Aorta (tissue), 5 donors: ENCODE results near the gene SUN5. TPM values are rescaled to one million over a fixed set of nuclear protein-coding genes. Genes with fewer than 3 reads are reported as not detected.

ENCODE experiments used
- ATAC-seq: fragments of 200-7000 bp; cut with Tn5 transposase; one replicate; pipeline ENCODE4 v1.9.1; 2022; ENCODE audit warnings: moderate library complexity; ENCODE audit not compliant: low FRiP score
- DNase-seq, 2 donors: peaks; one replicate each; pipeline ENCODE4 v3.0.0-alpha.2; 2020
- H3K27ac ChIP-seq, 2 donors: one replicate each; pipeline ENCODE4 v1.5.1; 2013; ENCODE audit warnings: low read length in 2 of 2, mild to moderate bottlenecking in 2 of 2, moderate library complexity in 2 of 2, control low read depth in 1 of 2, inconsistent platforms in 1 of 2, low read depth in 1 of 2
- H3K27me3 ChIP-seq, 2 donors: one replicate each; pipeline ENCODE4 v1.6.1; 2013; ENCODE audit warnings: control low read depth in 1 of 2, low read length in 1 of 2, mild to moderate bottlenecking in 1 of 2, moderate library complexity in 1 of 2; ENCODE audit not compliant: insufficient read depth in 2 of 2, control insufficient read depth in 1 of 2
- H3K36me3 ChIP-seq, 2 donors: one replicate each; pipeline ENCODE4 v1.6.1; 2013; ENCODE audit warnings: control low read depth in 1 of 2, low read length in 1 of 2, mild to moderate bottlenecking in 1 of 2; ENCODE audit not compliant: insufficient read depth in 2 of 2, control insufficient read depth in 1 of 2
- H3K4me1 ChIP-seq, 2 donors: one replicate each; pipeline ENCODE4 v1.6.1; 2013; ENCODE audit warnings: low read length in 2 of 2, control low read depth in 1 of 2, mild to moderate bottlenecking in 1 of 2, moderate library complexity in 1 of 2; ENCODE audit not compliant: insufficient read depth in 2 of 2, control insufficient read depth in 1 of 2
- H3K4me3 ChIP-seq, 2 donors: one replicate each; pipeline ENCODE4 v1.5.1; 2013; ENCODE audit warnings: low read length in 2 of 2, control low read depth in 1 of 2, mild to moderate bottlenecking in 1 of 2
- H3K9me3 ChIP-seq: one replicate; pipeline ENCODE4 v1.6.1; 2013; ENCODE audit warnings: mild to moderate bottlenecking, low read length; ENCODE audit not compliant: control insufficient read depth
- WGBS, 2 donors: extraction: QIAGEN DNeasy Blood & Tissue Kit; methylation state at CpG; one replicate each; pipeline ENCODE4 v1.1.7; 2013; 5-methylcytosine and 5-hydroxymethylcytosine counted together
- intact Hi-C, 2 donors: fragments of 100-400 bp; cut with DNase I; formaldehyde crosslinking; loops; one replicate each; pipeline versions ENCODE4 v1.14.2 to v1.15.0; 2022
- polyA plus RNA-seq, 2 donors: library from polyadenylated mRNA; stranded (reverse); fragments of 200-250 nt; gene quantifications; one replicate each; pipeline ENCODE4 v1.2.3, GENCODE V29; 2013
- total RNA-seq, 2 donors: library from RNA; stranded (reverse); fragmentation: NEBNext Ultra II Directional; extraction: Animal tissue kit (Norgen Biotek cat#: 25700); gene quantifications; one replicate each; pipeline ENCODE4 v1.2.1, GENCODE V29; 2021
- donor health status: healthy with polysubstance abuse.
- donor health status: Bipolar disorder and iron deficiency.
- donor health status: DM: no; HTN: no; CAD: no.
- donor health status: DM: no; HTN: no; CAD: no.
- donor health status: DM: yes; HTN: yes; CAD: no.

The SUN5 gene
- total and polyA plus RNA-seq, 4 donors, result not detected

GRCh38 chr20:32991383-32991782, 12.8 kb downstream of the SUN5 start:
- WGBS, 2 donors, result 61 to 65% methylated on average over 3 of the region's 3 CpGs
- DNase-seq (peak in 1 of 2 donors; percentile 24), ATAC-seq (no peak)
- H3K27ac ChIP-seq, result no peak overlapping the region
- H3K27me3 ChIP-seq, result no peaks in the 10 kb centered on the region
- no peak overlapping the region for H3K4me3 ChIP-seq
- H3K9me3 ChIP-seq, result peaks cover 4% of the 10 kb centered on the region
- intact Hi-C loops, result no loop called here
- H3K36me3 ChIP-seq, result no peaks in the 10 kb centered on the region
- no peaks in the 10 kb centered on the region for H3K4me1 ChIP-seq

GRCh38 chr20:32990426-32990825, 13.8 kb downstream of the SUN5 start:
- H3K4me1 ChIP-seq, result no peaks in the 10 kb centered on the region
- H3K27ac ChIP-seq, result no peak overlapping the region
- 14 to 73% methylated on average over 3 of the region's 3 CpGs for WGBS, 2 donors
- no peaks in the 10 kb centered on the region for H3K36me3 ChIP-seq
- DNase-seq (peak in 1 of 2 donors; percentile 10), ATAC-seq (no peak)
- peaks cover 2% of the 10 kb centered on the region for H3K9me3 ChIP-seq
- no peak overlapping the region for H3K4me3 ChIP-seq
- intact Hi-C loops, result no loop called here
- H3K27me3 ChIP-seq, result no peaks in the 10 kb centered on the region

- no peaks in the 10 kb centered on the region for H3K27me3 ChIP-seq
- WGBS, 2 donors, result 79 to 86% methylated on average over 14 of the region's 14 CpGs
- peak in 1 of 2 donors; percentile 35 for DNase-seq
- no peak overlapping the region for H3K27ac ChIP-seq
- H3K4me1 ChIP-seq, result no peaks in the 10 kb centered on the region
- peaks cover 2% of the 10 kb centered on the region for H3K9me3 ChIP-seq
- intact Hi-C loops, result no loop called here
- H3K36me3 ChIP-seq, result no peaks in the 10 kb centered on the region
- H3K4me3 ChIP-seq, result no peak overlapping the region
- no peak for ATAC-seq
These were observed 14.5 kb downstream of the SUN5 start for GRCh38 chr20:32989507-32990283.

GRCh38 chr20:32988008-32988407, 16.2 kb downstream of the SUN5 start:
- Histone ChIP-seq H3K4me1 (no peaks in the 10 kb centered on the region), H3K9me3 (peaks cover 2% of the 10 kb centered on the region), H3K27me3 (no peaks in the 10 kb centered on the region), H3K27ac (no peak overlapping the region), H3K4me3 (no peak overlapping the region), H3K36me3 (no peaks in the 10 kb centered on the region)
- ATAC-seq (no peak), DNase-seq (no peak)
- intact Hi-C loops, result no loop called here
- 70 to 71% methylated on average over 16 of the region's 16 CpGs for WGBS, 2 donors

- no peak for DNase-seq
- intact Hi-C loops, result no loop called here
These were observed 17.0 kb downstream of the SUN5 start for GRCh38 chr20:32987044-32987825.

GRCh38 chr20:32986331-32986966, 17.8 kb downstream of the SUN5 start:
- ATAC-seq, result no peak
- Histone ChIP-seq H3K4me3 (no peak overlapping the region), H3K36me3 (no peaks in the 10 kb centered on the region), H3K27me3 (no peaks in the 10 kb centered on the region), H3K9me3 (peaks cover 2% of the 10 kb centered on the region), H3K27ac (no peak overlapping the region), H3K4me1 (no peaks in the 10 kb centered on the region)
- peak in 1 of 2 donors; percentile 59 for DNase-seq
- intact Hi-C loops, result no loop called here
- WGBS, 2 donors, result 62 to 65% methylated on average over 12 to 18 of the region's 18 CpGs

More at GRCh38 chr20:32987044-32987825, 17.0 kb downstream of the SUN5 start:
- ATAC-seq, result no peak
- H3K36me3 ChIP-seq, result no peaks in the 10 kb centered on the region
- WGBS, 2 donors, result 81 to 85% methylated on average over 11 of the region's 11 CpGs
- no peaks in the 10 kb centered on the region for H3K27me3 ChIP-seq
- no peak overlapping the region for H3K27ac ChIP-seq
- no peak overlapping the region for H3K4me3 ChIP-seq
- H3K9me3 ChIP-seq, result peaks cover 2% of the 10 kb centered on the region
- no peaks in the 10 kb centered on the region for H3K4me1 ChIP-seq

- intact Hi-C loops, result no loop called here
- Histone ChIP-seq H3K36me3 (no peaks in the 10 kb centered on the region), H3K27me3 (no peaks in the 10 kb centered on the region), H3K4me1 (no peaks in the 10 kb centered on the region), H3K4me3 (no peak overlapping the region), H3K9me3 (peaks cover 2% of the 10 kb centered on the region), H3K27ac (no peak overlapping the region)
- no peak for ATAC-seq
- whole genome bisulfite sequencing, 2 donors, result 86 to 87% methylated on average over 6 of the region's 6 CpGs
- DNase-seq, result peak in 1 of 2 donors; percentile 27
These were observed 18.6 kb downstream of the SUN5 start for GRCh38 chr20:32985596-32985995.

GRCh38 chr20:32984631-32985354, 19.4 kb downstream of the SUN5 start:
- Histone ChIP-seq H3K36me3 (no peaks in the 10 kb centered on the region), H3K9me3 (no peaks in the 10 kb centered on the region), H3K4me3 (no peak overlapping the region), H3K4me1 (no peaks in the 10 kb centered on the region), H3K27me3 (no peaks in the 10 kb centered on the region), H3K27ac (no peak overlapping the region)
- DNase-seq, result peak in 1 of 2 donors; percentile 45
- 79 to 82% methylated on average over 9 of the region's 9 CpGs for WGBS, 2 donors
- intact Hi-C loops, result no loop called here
- ATAC-seq, result no peak
